NB4 (cell line): ENCODE data around the gene PCSK5.

ENCODE experiments used
- DNase-seq: peaks from one replicate; pipeline ENCODE4 v3.0.0; 2010; ENCODE audit warnings: low read depth
- H3K4me3 ChIP-seq: one replicate; pipeline ENCODE4 v1.5.1; 2011; ENCODE audit warnings: mild to moderate bottlenecking, low read depth, low read length, moderate library complexity
- CTCF ChIP-seq: IDR thresholded peaks from one replicate; pipeline ENCODE4 v1.5.1; 2012; ENCODE audit warnings: low read depth, low read length
- MAX ChIP-seq: IDR thresholded peaks from 2 replicates; pipeline ENCODE4 v1.6.1; 2011; ENCODE audit warnings: low read depth, low read length
- MYC ChIP-seq: IDR thresholded peaks from 2 replicates; pipeline ENCODE4 v1.6.1; 2011; ENCODE audit warnings: low read depth, low read length
- POLR2A ChIP-seq: IDR thresholded peaks from 2 replicates; pipeline ENCODE4 v1.6.1; 2011; ENCODE audit warnings: mild to moderate bottlenecking; ENCODE audit not compliant: insufficient read length; ENCODE audit errors: extremely low read depth

The PCSK5 gene

GRCh38 chr9:76399856-76400255, 509.4 kb downstream of the PCSK5 start:
- H3K4me3 ChIP-seq, result no peak overlapping the region
- TF ChIP-seq CTCF (no peak), MYC (no peak), MAX (no peak), POLR2A (no peak)
- DNase-seq, result no peak

GRCh38 chr9:76400534-76401096, 510.1 kb downstream of the PCSK5 start:
- TF ChIP-seq MAX (no peak), CTCF (no peak), MYC (no peak), POLR2A (no peak)
- H3K4me3 ChIP-seq, result no peak overlapping the region
- no peak for DNase-seq

- no peak for DNase-seq
- no peak overlapping the region for H3K4me3 ChIP-seq
- TF ChIP-seq CTCF, result no peak
- TF ChIP-seq MYC, result no peak
Measured at GRCh38 chr9:76401176-76401575, 510.7 kb downstream of the PCSK5 start.

GRCh38 chr9:76401580-76402354, 511.3 kb downstream of the PCSK5 start:
- DNase-seq, result no peak
- no peak overlapping the region for H3K4me3 ChIP-seq
- no peak for TF ChIP-seq CTCF
- TF ChIP-seq POLR2A, result no peak
- TF ChIP-seq MYC, result no peak
- TF ChIP-seq MAX, result no peak

GRCh38 chr9:76403352-76403751, 512.9 kb downstream of the PCSK5 start:
- no peak overlapping the region for H3K4me3 ChIP-seq
- TF ChIP-seq CTCF (peak; percentile 34), POLR2A (no peak)
- peak; percentile 69 for DNase-seq

- H3K4me3 ChIP-seq, result no peak overlapping the region
Measured at GRCh38 chr9:76404401-76404800, 513.9 kb downstream of the PCSK5 start.

More at GRCh38 chr9:76404401-76404800, 513.9 kb downstream of the PCSK5 start:
- TF ChIP-seq MYC, result no peak
- no peak for TF ChIP-seq MAX
- no peak for TF ChIP-seq CTCF
- TF ChIP-seq POLR2A, result no peak
- no peak for DNase-seq
